ENCODE data around the gene ZSWIM4. TPM values are rescaled to one million over a fixed set of nuclear protein-coding genes. Genes with fewer than 3 reads are reported as not detected.

Gene ZSWIM4
- polyA plus RNA-seq, 1 of the 3 experiments (the other 2 are of a cell fraction) = 4.7 TPM

DNA sequence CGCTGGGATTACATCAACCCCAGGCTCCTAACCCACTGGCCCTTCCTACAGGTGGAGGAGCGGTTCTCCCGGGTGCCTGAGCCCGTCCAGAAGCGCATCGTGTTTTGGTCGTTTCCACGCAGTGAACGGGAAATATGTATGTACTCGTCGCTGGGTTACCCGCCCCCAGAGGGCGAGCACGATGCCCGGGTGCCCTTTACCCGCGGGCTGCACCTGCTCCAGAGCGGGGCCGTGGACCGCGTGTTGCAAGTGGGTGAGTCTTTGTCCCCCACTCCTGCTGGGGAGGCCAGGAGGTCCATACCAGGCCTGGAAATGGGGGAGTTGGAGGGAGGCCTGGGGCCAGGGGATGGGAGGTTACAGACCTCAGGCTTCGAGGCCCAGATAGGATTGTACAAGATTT lies 4.4 kb downstream of the ZSWIM4 start:
- Histone ChIP-seq H3K79me2 (ENCODE audit: insufficient read depth) (peaks cover 37% of the 10 kb centered on the region), H2AFZ (ENCODE audit: low read depth) (no peak overlapping the region), H3K9me2 (no peaks in the 10 kb centered on the region), H3K4me3 (ENCODE audit: low read depth in 2 of 2, low read length in 1 of 2) (no peak overlapping the region), H3K36me3 (replicated peaks in 1 of 2; ENCODE audit: control insufficient read depth in 1 of 2, insufficient read depth in 2 of 2, low read length in 1 of 2) (peaks cover 7 to 8% of the 10 kb centered on the region in 2 experiments), H4K20me1 (ENCODE audit: insufficient read depth) (peaks cover 3% of the 10 kb centered on the region; the same call in 1 of the 2 replicates), H3F3A (replicated peaks; ENCODE audit: insufficient read depth) (peaks cover 21% of the 10 kb centered on the region), H3K9me3 (no peaks in the 10 kb centered on the region), H3K27ac (ENCODE audit: low read depth in 2 of 2, low read length in 1 of 2) (no peak overlapping the region), H3K4me1 (ENCODE audit: control insufficient read depth in 1 of 2, insufficient read depth in 2 of 2, low read depth in 1 of 2, low read length in 1 of 2) (peaks cover 9 to 13% of the 10 kb centered on the region in 2 experiments; a peak in 2 of 4 replicates), H3K27me3 (ENCODE audit: insufficient read depth) (no peaks in the 10 kb centered on the region), H3K9ac (no peak overlapping the region), H3K4me2 (no peak overlapping the region)
- 95% methylated on average over 22 of the region's 22 CpGs for whole genome bisulfite sequencing (ENCODE audit: low lambda C conversion rate)
- no peak for DNase-seq
- TF ChIP-seq FOXJ3 (CRISPR knock-in tag; IDR thresholded peaks at IDR 0.05) (no peak), POLR2AphosphoS5 (IDR thresholded peaks at IDR 0.05; ENCODE audit: low read depth, low read length) (no peak), TAF1 (IDR thresholded peaks at IDR 0.05; ENCODE audit: borderline replicate concordance, low read depth, low read length) (no peak), NFIC (IDR thresholded peaks at IDR 0.05; ENCODE audit: borderline replicate concordance) (no peak), FOSL2 (IDR thresholded peaks at IDR 0.05; ENCODE audit: borderline replicate concordance, low read depth) (no peak), SMC3 (IDR thresholded peaks at IDR 0.05; ENCODE audit: low read depth, low read length) (no peak)
- POLR2A ChIA-PET = no interaction called here
- CTCF ChIA-PET = no interaction called here

DNA sequence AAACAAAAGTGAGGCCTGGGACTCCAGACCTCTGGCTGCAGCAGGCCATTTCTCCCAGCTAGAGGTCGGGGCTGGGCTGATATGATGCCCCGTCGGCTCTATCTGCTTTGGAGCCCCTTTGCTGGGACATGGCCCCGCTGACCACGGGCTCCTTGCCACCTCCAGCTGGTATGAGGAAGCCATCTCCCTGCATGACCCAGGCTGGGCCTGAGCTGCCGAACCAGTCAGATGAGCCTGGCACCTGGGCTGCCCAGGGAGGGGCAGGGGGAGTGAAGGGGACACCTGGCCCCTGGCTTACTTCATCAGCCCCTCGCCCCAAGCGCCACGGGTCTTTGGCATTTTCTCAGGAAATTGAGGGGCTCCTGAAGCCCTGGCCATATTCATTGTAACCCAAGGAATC lies 7.8 kb downstream of the ZSWIM4 start:
- ChIA-PET CTCF (interaction anchor here (0.8 kb wide), 1 partner anchor 19 kb away, joined by 3 read pairs; no protein-coding TSS in a partner anchor), POLR2A (no interaction called here)
- Histone ChIP-seq H3K27ac (ENCODE audit: low read depth in 2 of 2, low read length in 1 of 2) (no peak overlapping the region), H2AFZ (ENCODE audit: low read depth) (no peak overlapping the region), H4K20me1 (ENCODE audit: insufficient read depth) (peaks cover 3% of the 10 kb centered on the region; the same call in 1 of the 2 replicates), H3K79me2 (ENCODE audit: insufficient read depth) (peaks cover 10% of the 10 kb centered on the region), H3K36me3 (replicated peaks in 1 of 2; ENCODE audit: control insufficient read depth in 1 of 2, insufficient read depth in 2 of 2, low read length in 1 of 2) (peaks cover 13 to 17% of the 10 kb centered on the region in 2 experiments), H3F3A (replicated peaks; ENCODE audit: insufficient read depth) (peaks cover 3% of the 10 kb centered on the region), H3K9me3 (no peaks in the 10 kb centered on the region), H3K4me1 (ENCODE audit: control insufficient read depth in 1 of 2, insufficient read depth in 2 of 2, low read depth in 1 of 2, low read length in 1 of 2) (no peaks in the 10 kb centered on the region), H3K9ac (no peak overlapping the region), H3K9me2 (no peaks in the 10 kb centered on the region), H3K4me2 (no peak overlapping the region), H3K4me3 (ENCODE audit: low read depth in 2 of 2, low read length in 1 of 2) (no peak overlapping the region), H3K27me3 (ENCODE audit: insufficient read depth) (no peaks in the 10 kb centered on the region)
- DNase-seq = no peak
- TF ChIP-seq CHD2 (IDR thresholded peaks at IDR 0.05; ENCODE audit: low read length, partially characterized antibody) (no peak), GABPA (IDR thresholded peaks at IDR 0.05; ENCODE audit: low read depth) (no peak)
- TF ChIP-seq, protein P1, sequence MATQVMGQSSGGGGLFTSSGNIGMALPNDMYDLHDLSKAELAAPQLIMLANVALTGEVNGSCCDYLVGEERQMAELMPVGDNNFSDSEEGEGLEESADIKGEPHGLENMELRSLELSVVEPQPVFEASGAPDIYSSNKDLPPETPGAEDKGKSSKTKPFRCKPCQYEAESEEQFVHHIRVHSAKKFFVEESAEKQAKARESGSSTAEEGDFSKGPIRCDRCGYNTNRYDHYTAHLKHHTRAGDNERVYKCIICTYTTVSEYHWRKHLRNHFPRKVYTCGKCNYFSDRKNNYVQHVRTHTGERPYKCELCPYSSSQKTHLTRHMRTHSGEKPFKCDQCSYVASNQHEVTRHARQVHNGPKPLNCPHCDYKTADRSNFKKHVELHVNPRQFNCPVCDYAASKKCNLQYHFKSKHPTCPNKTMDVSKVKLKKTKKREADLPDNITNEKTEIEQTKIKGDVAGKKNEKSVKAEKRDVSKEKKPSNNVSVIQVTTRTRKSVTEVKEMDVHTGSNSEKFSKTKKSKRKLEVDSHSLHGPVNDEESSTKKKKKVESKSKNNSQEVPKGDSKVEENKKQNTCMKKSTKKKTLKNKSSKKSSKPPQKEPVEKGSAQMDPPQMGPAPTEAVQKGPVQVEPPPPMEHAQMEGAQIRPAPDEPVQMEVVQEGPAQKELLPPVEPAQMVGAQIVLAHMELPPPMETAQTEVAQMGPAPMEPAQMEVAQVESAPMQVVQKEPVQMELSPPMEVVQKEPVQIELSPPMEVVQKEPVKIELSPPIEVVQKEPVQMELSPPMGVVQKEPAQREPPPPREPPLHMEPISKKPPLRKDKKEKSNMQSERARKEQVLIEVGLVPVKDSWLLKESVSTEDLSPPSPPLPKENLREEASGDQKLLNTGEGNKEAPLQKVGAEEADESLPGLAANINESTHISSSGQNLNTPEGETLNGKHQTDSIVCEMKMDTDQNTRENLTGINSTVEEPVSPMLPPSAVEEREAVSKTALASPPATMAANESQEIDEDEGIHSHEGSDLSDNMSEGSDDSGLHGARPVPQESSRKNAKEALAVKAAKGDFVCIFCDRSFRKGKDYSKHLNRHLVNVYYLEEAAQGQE (IDR thresholded peaks at IDR 0.05; ENCODE audit: low read depth, low read length) = no peak
- 80% methylated on average over 5 of the region's 9 CpGs for WGBS (ENCODE audit: low lambda C conversion rate)

All from SK-N-SH (cell line).